Measurements from ENCODE around the gene ANKRD40.
A peak's percentile ranks its signal among the peaks of the same experiment; 100 is the strongest.
"Not testable (repeated sequence)": the region's sequence is repeated elsewhere in the genome, so short reads cannot be mapped to it uniquely, and the experiment has no call there.

ANKRD40 gene, protein sequence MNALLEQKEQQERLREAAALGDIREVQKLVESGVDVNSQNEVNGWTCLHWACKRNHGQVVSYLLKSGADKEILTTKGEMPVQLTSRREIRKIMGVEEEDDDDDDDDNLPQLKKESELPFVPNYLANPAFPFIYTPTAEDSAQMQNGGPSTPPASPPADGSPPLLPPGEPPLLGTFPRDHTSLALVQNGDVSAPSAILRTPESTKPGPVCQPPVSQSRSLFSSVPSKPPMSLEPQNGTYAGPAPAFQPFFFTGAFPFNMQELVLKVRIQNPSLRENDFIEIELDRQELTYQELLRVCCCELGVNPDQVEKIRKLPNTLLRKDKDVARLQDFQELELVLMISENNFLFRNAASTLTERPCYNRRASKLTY

DNA sequence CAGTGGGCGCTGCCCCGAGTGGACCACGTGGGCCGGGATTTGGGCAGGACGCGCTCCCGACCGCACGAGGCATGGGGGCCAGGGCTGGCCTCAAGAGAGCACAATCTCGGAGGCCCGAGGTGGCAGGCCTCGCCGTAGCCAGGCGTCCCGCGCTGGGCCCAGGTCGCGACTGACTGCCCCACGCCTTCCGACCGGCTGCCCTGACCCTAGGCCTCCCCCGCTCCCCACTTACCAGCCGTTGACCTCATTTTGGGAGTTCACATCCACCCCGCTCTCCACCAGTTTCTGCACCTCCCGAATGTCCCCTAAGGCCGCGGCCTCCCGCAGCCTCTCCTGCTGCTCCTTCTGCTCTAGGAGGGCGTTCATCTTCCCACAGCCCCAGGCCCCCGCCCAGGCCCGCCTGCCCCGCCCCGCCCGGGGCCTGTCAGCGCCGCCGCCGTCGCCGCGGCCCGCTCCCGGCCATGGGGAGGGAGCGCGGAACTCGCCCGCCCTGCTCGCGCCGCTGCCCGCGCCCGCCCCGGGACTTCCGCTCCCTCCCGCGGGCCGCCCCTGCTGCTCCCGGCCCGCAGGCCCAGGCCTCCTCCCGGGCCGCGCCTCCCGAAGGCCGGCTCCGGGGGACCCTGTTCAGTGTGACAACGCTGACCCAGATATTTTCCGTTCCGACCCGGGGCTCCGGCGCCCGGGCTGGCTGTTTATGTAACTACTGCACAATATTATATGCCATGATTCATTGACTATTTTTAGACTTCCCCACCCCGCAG is at the start of gene ANKRD40:
ANKRD40 (minus strand) TSS at position 626 of the 761 bp plus-strand sequence; CDS start at position 366, 260 bp downstream.
- DNase-seq, result peak; percentile 98

DNA sequence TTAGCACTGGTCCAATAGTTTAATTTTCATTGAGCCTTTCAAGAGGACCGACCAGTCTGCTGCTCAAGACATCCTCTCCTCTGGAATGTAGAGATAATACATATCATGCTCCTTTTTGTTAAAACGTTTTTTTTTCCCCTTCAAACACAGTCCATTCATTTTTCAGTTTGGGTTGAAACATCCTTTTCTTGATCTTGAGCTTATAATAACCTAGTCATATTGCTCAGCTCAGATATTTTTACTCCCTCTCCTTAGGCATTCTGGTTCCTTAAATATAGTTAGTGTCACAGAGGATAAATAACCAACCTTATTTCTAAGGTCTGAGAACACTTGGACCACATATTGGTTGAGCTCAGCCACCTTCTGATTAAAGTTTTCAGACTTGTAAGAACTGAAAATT is 46.8 kb upstream of the ANKRD40 start:
- DNase-seq, result no peak

DNA sequence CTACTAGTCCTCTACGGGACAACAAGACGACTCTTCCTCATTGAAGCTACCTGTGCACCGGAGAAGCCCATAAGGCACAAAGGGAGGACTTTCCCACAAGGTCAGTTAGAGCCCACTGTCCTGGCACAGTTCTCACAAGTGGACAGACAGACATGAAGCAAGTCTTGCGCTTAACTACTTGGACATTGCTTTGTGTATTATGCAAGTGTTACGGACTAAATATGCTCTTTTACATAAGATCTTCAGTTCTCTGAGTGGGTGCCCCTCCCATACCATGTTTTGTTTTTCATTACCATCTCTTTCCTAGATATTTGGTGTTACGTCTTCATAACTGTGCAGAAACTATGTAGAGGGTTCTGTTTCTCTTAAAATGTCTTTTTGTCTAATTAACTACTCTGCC is 41.5 kb upstream of the ANKRD40 start:
- DNase-seq, result no peak

- DNase-seq, result no peak
Observed at GRCh38 chr17:50745631-50746030, 37.9 kb upstream of the ANKRD40 start.

DNA sequence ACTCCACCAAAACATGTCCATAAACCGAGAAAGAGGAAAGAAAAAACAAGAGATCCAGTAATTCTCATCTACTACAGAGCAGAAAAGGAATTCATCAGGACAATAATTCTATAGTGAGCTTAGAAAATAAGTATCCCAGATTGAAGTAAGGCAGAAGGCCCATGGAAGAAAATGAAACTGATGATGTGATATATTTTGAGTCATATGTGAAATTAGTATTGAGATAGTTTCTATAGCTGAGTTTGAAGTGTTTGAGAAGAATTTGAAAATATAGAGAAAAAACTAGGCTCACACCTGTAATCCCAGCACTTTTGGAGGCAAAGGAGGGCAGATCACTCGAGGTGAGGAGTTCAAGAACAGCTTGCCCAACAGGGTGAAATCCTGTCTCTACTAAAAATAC is 31.4 kb upstream of the ANKRD40 start:
- DNase-seq, result no peak

DNA sequence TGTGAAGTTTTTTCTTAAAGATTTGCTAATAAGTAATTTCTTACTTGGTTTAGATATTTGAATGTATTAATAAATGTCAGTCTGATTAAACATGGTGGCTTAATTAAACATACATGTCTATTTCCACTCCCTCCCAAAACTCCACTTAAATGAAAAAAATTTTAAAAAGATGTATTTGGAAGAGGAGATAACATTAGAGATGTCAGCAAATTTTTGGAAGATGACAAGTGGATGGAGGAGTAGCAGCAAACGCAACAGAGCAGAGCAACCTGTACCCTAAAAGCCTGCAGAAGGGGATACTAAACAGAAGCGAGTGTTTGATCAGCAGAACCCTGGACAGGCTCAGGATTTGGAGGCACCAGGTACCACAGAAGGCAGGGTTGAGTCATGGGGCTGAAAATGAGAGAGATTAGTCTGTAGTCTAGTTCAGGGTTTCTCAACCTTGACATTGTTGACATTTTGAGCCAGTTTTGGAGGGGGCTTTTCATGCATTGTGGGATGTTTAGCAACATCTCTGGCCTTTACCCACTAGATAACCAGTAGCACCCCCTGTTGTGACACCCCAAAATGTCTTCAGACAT is 29.5 kb upstream of the ANKRD40 start:
- DNase-seq, result no peak

GRCh38 chr17:50735287-50735686 is 27.6 kb upstream of the ANKRD40 start:
- no peak for DNase-seq

GRCh38 chr17:50731575-50732460 is 24.1 kb upstream of the ANKRD40 start:
- no peak for DNase-seq

- DNase-seq, result no peak
Observed at GRCh38 chr17:50728881-50729765, 21.4 kb upstream of the ANKRD40 start.

DNA sequence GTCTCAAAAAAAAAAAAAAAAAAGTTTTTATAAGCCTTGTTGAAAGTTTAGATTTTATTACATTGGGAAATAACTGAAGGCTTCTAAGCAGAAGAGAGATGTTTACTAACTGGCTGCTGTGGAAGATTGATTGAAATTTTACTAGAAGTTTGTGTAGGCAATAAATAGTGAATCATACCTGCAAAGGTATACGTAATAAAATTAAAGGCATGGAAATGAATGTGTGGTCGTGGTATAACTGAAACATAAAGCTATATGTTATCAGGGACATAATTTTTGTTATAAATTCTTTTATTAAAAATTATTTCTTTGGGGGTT is 20.4 kb upstream of the ANKRD40 start:
- DNase-seq, result no peak

- DNase-seq, result no peak
Observed at GRCh38 chr17:50725769-50726655, 18.3 kb upstream of the ANKRD40 start.

- not testable (repeated sequence) for DNase-seq
Observed at GRCh38 chr17:50724622-50725021, 16.9 kb upstream of the ANKRD40 start.

DNA sequence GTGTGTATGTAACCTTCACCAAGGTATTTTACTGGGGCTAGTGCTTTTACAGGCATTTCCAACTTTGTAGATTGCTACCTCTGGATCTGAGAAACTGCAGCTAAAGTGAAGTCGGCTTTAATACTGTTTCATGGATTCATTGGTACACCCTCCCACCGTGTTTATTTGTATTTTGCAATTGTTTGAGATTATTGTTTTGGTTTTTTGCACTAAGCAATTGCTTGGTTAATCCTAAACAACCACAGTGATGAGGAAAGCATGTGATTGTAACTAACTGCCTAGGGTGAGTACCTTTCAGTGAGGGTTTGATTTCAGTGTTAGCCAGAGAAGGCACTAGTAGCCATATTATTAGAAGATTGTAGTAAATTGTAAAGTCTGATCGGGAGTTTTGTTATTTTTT is 15.0 kb upstream of the ANKRD40 start:
- no peak for DNase-seq

GRCh38 chr17:50721194-50722010 is 13.7 kb upstream of the ANKRD40 start:
- no peak for DNase-seq

DNA sequence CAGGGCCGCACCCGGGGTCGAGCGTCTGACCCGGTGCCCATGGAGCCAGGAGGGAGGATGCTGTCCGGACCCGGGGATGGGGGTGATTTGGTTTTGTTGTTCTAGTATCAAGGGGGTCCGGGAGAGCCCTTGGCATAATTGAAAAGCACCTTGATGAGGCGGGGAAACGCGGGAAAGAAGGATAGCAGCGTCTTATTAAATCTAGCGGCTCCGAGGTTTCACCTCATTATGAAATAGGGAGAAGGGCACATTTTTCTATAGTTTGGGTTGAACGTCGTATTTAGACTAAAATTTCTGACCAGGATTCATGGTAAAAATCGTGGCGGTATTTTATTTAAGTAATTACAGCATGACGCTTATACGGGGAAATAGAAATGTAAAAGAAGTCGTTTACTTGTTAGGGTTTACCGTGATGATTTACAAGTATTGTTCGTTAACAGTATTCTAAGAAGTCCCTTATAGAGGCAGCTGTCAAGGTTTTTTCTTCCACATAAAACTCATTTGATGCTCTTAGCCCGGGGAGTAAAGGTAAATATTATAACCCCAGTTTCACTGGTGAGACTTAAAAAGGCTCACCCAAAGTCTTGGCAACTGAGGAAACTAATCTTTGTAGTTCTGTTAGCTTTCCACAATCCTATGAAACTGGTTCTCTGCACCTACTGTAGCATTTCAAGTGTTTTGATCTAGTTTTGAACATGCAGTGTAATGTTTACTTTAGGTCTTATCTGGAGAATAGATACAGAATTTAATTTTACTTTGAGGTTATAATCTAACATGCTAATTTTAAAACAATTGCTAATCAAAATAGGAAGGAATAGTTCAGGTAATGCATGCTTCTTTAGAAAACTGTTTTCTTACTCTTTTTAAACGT is 12.4 kb upstream of the ANKRD40 start:
- no peak for DNase-seq

GRCh38 chr17:50719144-50719923 is 11.6 kb upstream of the ANKRD40 start, which contains the start of gene LUC7L3:
Gene LUC7L3, plus strand, starts transcription at chr17:50719603. Its CDS starts 130 bp downstream, at chr17:50719733.
- DNase-seq, result peak; percentile 98

DNA sequence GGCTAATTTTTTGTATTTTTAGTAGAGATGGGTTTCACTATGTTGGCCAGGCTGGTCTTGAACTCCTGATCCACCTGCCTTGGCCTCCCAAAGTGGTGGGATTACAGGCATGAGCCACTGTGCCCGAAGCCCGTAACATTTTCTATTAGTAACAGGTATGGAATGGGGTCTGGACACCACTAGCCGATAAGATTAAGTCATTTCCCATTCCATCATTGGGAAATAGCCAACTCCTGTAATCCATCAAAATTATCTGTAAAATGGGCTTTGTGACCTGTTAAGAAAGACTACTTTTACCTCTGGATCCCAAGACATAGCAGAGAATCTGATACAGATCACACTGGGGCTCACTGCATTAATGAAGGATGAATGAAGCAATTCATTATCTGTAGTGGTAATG is 7.8 kb upstream of the ANKRD40 start:
- no peak for DNase-seq

GRCh38 chr17:50712641-50713040 is 4.9 kb upstream of the ANKRD40 start:
- no peak for DNase-seq
